Brain microvascular endothelial cell (primary cell): ENCODE data around the gene MIOX.
A peak's percentile ranks its signal among the peaks of the same experiment; 100 is the strongest.

Experiments
- DNase-seq: peaks from one replicate; pipeline ENCODE4 v3.0.0-alpha.2; 2020
- H3K27ac ChIP-seq: fragments of 250-450 bp; sonication (Bioruptor Pico); 2 replicates; pipeline ENCODE4 v1.5.1; 2020; ENCODE audit warnings: mild to moderate bottlenecking, moderate library complexity
- H3K27me3 ChIP-seq: fragments of 250-450 bp; sonication (Bioruptor Pico); replicated peaks from 2 replicates; pipeline ENCODE4 v1.5.1; 2020; ENCODE audit warnings: mild to moderate bottlenecking
- H3K36me3 ChIP-seq: fragments of 250-450 bp; sonication (Bioruptor Pico); replicated peaks from 2 replicates; pipeline ENCODE4 v1.5.1; 2020; ENCODE audit warnings: mild to moderate bottlenecking
- H3K4me3 ChIP-seq: 2 replicates; pipeline ENCODE4 v1.5.1; 2011; ENCODE audit warnings: low read depth, mild to moderate bottlenecking, control low read depth, low read length, moderate library complexity
- in situ Hi-C: cut with HindIII; loops from 2 replicates; pipeline ENCODE4 v1.10.0; 2017; ENCODE audit warnings: low sequenced_read_pairs, low pct_ligation_motif_present
- TF ChIP-seq, protein P1 (sequence below): IDR thresholded peaks from 2 replicates; pipeline ENCODE4 v1.5.1; 2011; ENCODE audit warnings: low read depth, mild to moderate bottlenecking, moderate library complexity, low read length, control low read depth, inconsistent platforms; ENCODE audit errors: missing control alignments

MIOX gene

DNA sequence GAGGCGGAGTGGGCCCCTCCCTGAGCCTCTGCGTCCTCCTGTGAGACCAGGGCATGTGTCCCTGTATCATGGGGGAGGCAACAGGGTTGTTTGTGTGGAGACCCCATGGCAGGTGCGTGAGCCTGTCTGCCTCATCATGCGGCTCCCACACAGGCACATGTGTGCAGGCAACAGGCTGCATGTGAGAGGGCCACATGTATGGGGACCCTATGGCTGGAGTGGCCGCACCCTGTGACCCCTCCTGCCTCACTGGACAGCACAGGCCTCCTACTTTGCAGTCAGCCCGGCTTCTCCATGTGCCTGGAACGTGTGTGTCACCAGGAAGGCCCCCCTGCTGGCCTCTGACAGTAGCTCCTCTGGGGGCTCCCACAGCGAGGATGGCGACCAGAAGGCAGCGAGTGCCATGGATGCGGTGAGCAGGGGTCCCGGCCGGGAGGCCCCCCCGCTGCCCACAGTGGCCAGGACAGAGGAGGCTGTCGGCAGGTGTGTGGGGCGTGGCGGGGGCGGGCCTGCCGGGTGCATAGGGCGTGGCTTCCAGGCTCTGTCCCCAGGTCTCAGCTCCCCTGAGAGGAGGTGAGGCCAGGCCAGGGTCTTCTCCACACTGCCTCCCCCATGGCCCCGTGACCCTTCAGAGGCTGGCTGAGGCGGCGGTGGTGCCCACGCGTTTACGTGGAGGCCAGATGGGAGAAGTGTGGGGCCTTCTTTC is 46.0 kb upstream of the MIOX start:
- TF ChIP-seq, protein P1, sequence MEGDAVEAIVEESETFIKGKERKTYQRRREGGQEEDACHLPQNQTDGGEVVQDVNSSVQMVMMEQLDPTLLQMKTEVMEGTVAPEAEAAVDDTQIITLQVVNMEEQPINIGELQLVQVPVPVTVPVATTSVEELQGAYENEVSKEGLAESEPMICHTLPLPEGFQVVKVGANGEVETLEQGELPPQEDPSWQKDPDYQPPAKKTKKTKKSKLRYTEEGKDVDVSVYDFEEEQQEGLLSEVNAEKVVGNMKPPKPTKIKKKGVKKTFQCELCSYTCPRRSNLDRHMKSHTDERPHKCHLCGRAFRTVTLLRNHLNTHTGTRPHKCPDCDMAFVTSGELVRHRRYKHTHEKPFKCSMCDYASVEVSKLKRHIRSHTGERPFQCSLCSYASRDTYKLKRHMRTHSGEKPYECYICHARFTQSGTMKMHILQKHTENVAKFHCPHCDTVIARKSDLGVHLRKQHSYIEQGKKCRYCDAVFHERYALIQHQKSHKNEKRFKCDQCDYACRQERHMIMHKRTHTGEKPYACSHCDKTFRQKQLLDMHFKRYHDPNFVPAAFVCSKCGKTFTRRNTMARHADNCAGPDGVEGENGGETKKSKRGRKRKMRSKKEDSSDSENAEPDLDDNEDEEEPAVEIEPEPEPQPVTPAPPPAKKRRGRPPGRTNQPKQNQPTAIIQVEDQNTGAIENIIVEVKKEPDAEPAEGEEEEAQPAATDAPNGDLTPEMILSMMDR, result no peak
- Histone ChIP-seq H3K36me3 (peaks cover 49% of the 10 kb centered on the region), H3K27ac (no peak overlapping the region), H3K4me3 (no peak overlapping the region), H3K27me3 (no peaks in the 10 kb centered on the region)
- in situ Hi-C loops, result no loop called here
- DNase-seq, result no peak

DNA sequence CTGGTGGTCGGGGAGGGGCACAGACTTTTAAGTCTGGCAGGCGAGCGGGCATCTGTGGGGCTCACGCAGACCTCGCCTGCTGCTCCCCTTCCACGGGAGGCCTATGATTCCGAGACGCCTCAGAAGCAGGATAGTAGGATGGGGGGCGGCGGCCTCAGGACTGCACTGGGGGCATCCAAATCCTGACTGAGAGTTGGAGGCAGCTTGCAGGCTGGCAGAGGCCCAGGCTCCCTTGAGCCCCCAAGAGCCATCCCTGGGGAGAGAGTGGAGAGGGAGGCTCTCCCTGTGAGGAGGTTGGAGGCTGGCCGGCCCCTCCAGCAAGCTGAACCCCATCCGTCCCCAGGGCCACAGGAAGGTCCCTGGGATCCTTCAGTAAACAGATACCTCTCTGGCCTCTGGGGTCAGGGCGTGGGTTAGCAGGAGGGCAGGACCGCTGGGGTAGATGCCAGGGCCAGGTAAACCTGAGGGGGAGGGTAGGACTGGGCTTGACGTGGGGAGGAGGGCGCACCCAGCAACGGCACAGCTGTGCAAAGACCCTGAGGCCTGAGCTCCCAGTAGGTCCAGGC is 45.1 kb upstream of the MIOX start:
- in situ Hi-C loops, result no loop called here
- Histone ChIP-seq H3K4me3 (no peak overlapping the region), H3K27me3 (no peaks in the 10 kb centered on the region), H3K36me3 (peaks cover 48% of the 10 kb centered on the region), H3K27ac (no peak overlapping the region)
- no peak for DNase-seq
- TF ChIP-seq, protein P1, result no peak

DNA sequence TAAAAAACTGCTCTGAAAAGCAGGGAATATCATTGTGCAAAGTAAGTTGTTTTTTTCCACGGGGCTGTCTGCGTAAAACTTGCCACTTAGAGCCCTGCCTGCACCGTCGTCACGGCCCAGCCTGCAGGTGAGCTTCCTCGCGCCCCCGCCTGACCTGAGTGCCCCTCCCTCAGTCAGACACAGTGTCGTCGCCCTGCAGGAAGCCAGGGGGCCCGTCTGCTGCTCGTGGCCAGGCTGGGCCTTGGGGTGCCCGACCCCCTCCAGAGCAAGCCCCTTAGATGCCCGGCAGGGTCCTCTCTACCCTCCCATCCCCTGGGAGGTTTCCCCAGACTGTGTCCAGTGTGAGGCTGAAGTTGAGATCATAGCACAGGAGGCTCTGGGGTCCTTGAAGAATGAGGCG is 43.5 kb upstream of the MIOX start:
- TF ChIP-seq, protein P1, result no peak
- in situ Hi-C loops, result no loop called here
- peaks cover 51% of the 10 kb centered on the region for H3K36me3 ChIP-seq
- DNase-seq, result no peak
- H3K4me3 ChIP-seq, result no peak overlapping the region
- H3K27me3 ChIP-seq, result no peaks in the 10 kb centered on the region
- no peak overlapping the region for H3K27ac ChIP-seq

DNA sequence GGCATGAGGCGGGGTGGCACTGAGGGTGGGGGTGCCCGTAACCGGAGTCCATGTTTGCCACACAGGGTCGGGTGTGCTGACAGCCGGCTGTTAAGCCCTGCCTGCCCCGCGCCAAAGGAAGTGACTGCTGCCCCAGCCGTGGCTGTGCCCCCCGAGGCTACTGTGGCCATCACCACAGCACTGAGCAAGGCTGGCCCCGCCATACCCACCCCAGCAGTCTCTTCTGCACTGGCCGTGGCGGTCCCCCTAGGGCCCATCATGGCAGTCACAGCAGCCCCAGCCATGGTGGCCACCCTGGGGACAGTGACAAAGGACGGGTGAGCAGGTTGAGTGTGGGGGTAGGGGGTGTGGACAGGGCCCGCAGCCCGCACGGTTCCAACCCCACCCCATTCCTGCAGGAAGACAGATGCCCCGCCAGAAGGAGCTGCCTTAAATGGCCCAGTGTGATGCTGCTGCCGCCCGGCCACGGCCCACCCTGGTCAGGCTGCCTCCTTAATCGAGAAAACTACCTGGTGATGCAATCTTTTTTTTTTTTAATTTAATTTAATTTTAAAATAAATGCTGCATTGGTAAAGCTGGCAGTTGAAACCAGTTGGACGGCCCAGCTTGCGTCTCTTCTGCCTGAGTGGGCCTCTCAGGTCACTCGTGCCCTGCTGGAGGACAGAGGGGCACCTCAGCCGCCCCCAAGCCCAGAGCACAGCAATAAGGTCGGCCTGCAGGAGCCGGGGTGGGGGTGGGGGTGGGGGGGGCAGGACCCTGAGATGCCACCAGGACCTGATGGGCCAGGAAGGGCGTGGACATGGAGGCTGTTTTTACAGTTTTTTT is 42.6 kb upstream of the MIOX start:
- Histone ChIP-seq H3K36me3 (peaks cover 51% of the 10 kb centered on the region), H3K27me3 (no peaks in the 10 kb centered on the region), H3K27ac (no peak overlapping the region), H3K4me3 (no peak overlapping the region)
- in situ Hi-C loops, result no loop called here
- no peak for DNase-seq
- TF ChIP-seq, protein P1, result no peak

DNA sequence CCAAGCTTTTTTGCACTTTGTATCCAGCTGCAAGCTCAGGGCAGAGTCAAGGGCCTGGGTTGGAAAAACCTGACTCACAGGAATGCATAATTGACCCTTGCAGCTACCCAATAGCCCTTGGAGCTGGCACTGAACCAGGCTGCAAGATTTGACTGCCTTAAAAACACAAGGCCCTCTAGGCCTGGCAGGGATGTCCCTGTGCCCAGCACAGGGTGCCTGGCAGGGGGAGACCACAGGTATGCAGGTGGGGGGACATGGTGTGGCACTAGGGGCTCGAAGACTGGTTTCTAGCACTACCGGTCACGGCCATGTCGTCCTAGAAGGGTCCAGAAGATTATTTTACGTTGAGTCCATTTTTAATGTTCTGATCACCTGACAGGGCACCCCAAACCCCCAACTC is 42.0 kb upstream of the MIOX start:
- peak; percentile 52 for DNase-seq
- H3K4me3 ChIP-seq, result no peak overlapping the region
- in situ Hi-C loops, result no loop called here
- no peaks in the 10 kb centered on the region for H3K27me3 ChIP-seq
- TF ChIP-seq, protein P1, result no peak
- H3K27ac ChIP-seq, result no peak overlapping the region
- peaks cover 49% of the 10 kb centered on the region for H3K36me3 ChIP-seq
